Spinal cord (tissue), 10 donors: Measurements from ENCODE around the gene CHST12. TPM values are rescaled to one million over a fixed set of nuclear protein-coding genes. Genes with fewer than 3 reads are reported as not detected.

Experiments used
- DNase-seq, 6 donors: peaks; one replicate each; pipeline versions ENCODE4 v3.0.0 to v3.0.0-alpha.2; 2013 to 2015; ENCODE audit warnings: low spot score in 6 of 6, low read depth in 4 of 6
- H3K27ac ChIP-seq: one replicate; pipeline ENCODE4 v1.5.1; 2013; ENCODE audit warnings: low read depth, low read length, control low read depth
- H3K27me3 ChIP-seq: one replicate; pipeline ENCODE4 v1.6.1; 2013; ENCODE audit warnings: low read length; ENCODE audit not compliant: control insufficient read depth, insufficient read depth
- H3K36me3 ChIP-seq: one replicate; pipeline ENCODE4 v1.6.1; 2013; ENCODE audit warnings: low read length; ENCODE audit not compliant: control insufficient read depth, insufficient read depth
- H3K4me1 ChIP-seq: one replicate; pipeline ENCODE4 v1.6.1; 2013; ENCODE audit warnings: low read length; ENCODE audit not compliant: control insufficient read depth, insufficient read depth
- H3K4me3 ChIP-seq: one replicate; pipeline ENCODE4 v1.5.1; 2013; ENCODE audit warnings: low read depth, low read length, control low read depth
- H3K9me3 ChIP-seq: one replicate; pipeline ENCODE4 v1.6.1; 2013; ENCODE audit warnings: low read length; ENCODE audit not compliant: control insufficient read depth, insufficient read depth
- WGBS: methylation state at CpG from one replicate; pipeline ENCODE4 v1.1.5; 2013; ENCODE audit warnings: missing lambda C conversion rate; ENCODE audit not compliant: insufficient coverage; 5-methylcytosine and 5-hydroxymethylcytosine counted together
- polyA plus RNA-seq, 2 donors: library from polyadenylated mRNA; unstranded; fragments of 120-200 nt; gene quantifications; one replicate each; pipeline ENCODE4 v1.2.1, GENCODE V29; 2013; ENCODE audit not compliant: insufficient read length in 2 of 2
- total RNA-seq, 2 donors: library from RNA; depleted of rRNA in 1 of 2; stranded (reverse); fragments of 120-200 nt in 1 of 2; fragments of >200 nt in 1 of 2; gene quantifications; one replicate each; pipeline versions ENCODE4 v1.2.3 to v1.2.4, GENCODE V29; 2013 to 2014
- donor health status: healthy.

Gene CHST12
- total and polyA plus RNA-seq, 4 donors = 3.6 to 27.9 (median 16.4) TPM

GRCh38 chr7:2359610-2360009 lies 43.8 kb upstream of the CHST12 start:
- Histone ChIP-seq H3K4me1 (peaks cover 27% of the 10 kb centered on the region), H3K9me3 (no peaks in the 10 kb centered on the region), H3K36me3 (peaks cover 54% of the 10 kb centered on the region), H3K27ac (no peak overlapping the region), H3K4me3 (no peak overlapping the region), H3K27me3 (no peaks in the 10 kb centered on the region)
- no peak for DNase-seq
- 95% methylated on average over 6 of the region's 11 CpGs for WGBS

GRCh38 chr7:2360796-2361195 lies 42.6 kb upstream of the CHST12 start:
- Histone ChIP-seq H3K27me3 (no peaks in the 10 kb centered on the region), H3K9me3 (no peaks in the 10 kb centered on the region), H3K36me3 (peaks cover 65% of the 10 kb centered on the region), H3K4me3 (no peak overlapping the region), H3K27ac (no peak overlapping the region), H3K4me1 (peaks cover 21% of the 10 kb centered on the region)
- no peak for DNase-seq
- WGBS = 83% methylated on average over 1 of the region's 6 CpGs

GRCh38 chr7:2362385-2363088 lies 40.9 kb upstream of the CHST12 start:
- DNase-seq = no peak
- Histone ChIP-seq H3K36me3 (peaks cover 75% of the 10 kb centered on the region), H3K4me1 (peaks cover 9% of the 10 kb centered on the region), H3K9me3 (no peaks in the 10 kb centered on the region), H3K27me3 (no peaks in the 10 kb centered on the region), H3K27ac (no peak overlapping the region), H3K4me3 (no peak overlapping the region)
- WGBS = 96% methylated on average over 24 of the region's 27 CpGs

- peaks cover 93% of the 10 kb centered on the region for H3K36me3 ChIP-seq
- WGBS = 98% methylated on average over 10 of the region's 10 CpGs
Measured at GRCh38 chr7:2369139-2369538, 34.3 kb upstream of the CHST12 start.

GRCh38 chr7:2371329-2371728 lies 32.1 kb upstream of the CHST12 start:
- H3K36me3 ChIP-seq = peaks cover 94% of the 10 kb centered on the region
- H3K27ac ChIP-seq = no peak overlapping the region
- H3K4me3 ChIP-seq = no peak overlapping the region
- H3K4me1 ChIP-seq = no peaks in the 10 kb centered on the region
- no peak for DNase-seq
- no peaks in the 10 kb centered on the region for H3K9me3 ChIP-seq
- no peaks in the 10 kb centered on the region for H3K27me3 ChIP-seq
- WGBS = 92% methylated on average over 7 of the region's 8 CpGs

More at GRCh38 chr7:2369139-2369538, 34.3 kb upstream of the CHST12 start:
- Histone ChIP-seq H3K27me3 (no peaks in the 10 kb centered on the region), H3K9me3 (no peaks in the 10 kb centered on the region), H3K4me3 (no peak overlapping the region), H3K27ac (no peak overlapping the region), H3K4me1 (no peaks in the 10 kb centered on the region)
- DNase-seq = no peak

- WGBS = 93% methylated on average over 14 of the region's 14 CpGs
- DNase-seq = no peak
- Histone ChIP-seq H3K27me3 (no peaks in the 10 kb centered on the region), H3K27ac (no peak overlapping the region), H3K36me3 (peaks cover 97% of the 10 kb centered on the region), H3K9me3 (no peaks in the 10 kb centered on the region), H3K4me1 (no peaks in the 10 kb centered on the region), H3K4me3 (no peak overlapping the region)
Measured at GRCh38 chr7:2372724-2373123, 30.7 kb upstream of the CHST12 start.

GRCh38 chr7:2373124-2373556 lies 30.3 kb upstream of the CHST12 start:
- WGBS = 86% methylated on average over 12 of the region's 14 CpGs
- DNase-seq = no peak

GRCh38 chr7:2373646-2374045 lies 29.8 kb upstream of the CHST12 start:
- Histone ChIP-seq H3K9me3 (no peaks in the 10 kb centered on the region), H3K4me1 (no peaks in the 10 kb centered on the region), H3K27ac (no peak overlapping the region), H3K4me3 (no peak overlapping the region), H3K36me3 (peaks cover 97% of the 10 kb centered on the region), H3K27me3 (no peaks in the 10 kb centered on the region)
- 81% methylated on average over 5 of the region's 7 CpGs for WGBS
- DNase-seq = no peak

More at GRCh38 chr7:2373124-2373556, 30.3 kb upstream of the CHST12 start:
- H3K27me3 ChIP-seq = no peaks in the 10 kb centered on the region
- no peak overlapping the region for H3K4me3 ChIP-seq
- H3K4me1 ChIP-seq = no peaks in the 10 kb centered on the region
- H3K9me3 ChIP-seq = no peaks in the 10 kb centered on the region
- H3K27ac ChIP-seq = no peak overlapping the region
- H3K36me3 ChIP-seq = peaks cover 97% of the 10 kb centered on the region

- Histone ChIP-seq H3K27ac (no peak overlapping the region), H3K9me3 (no peaks in the 10 kb centered on the region), H3K27me3 (no peaks in the 10 kb centered on the region), H3K4me1 (no peaks in the 10 kb centered on the region), H3K36me3 (peaks cover 97% of the 10 kb centered on the region), H3K4me3 (no peak overlapping the region)
- DNase-seq = no peak
- 96% methylated on average over 18 of the region's 18 CpGs for WGBS
Measured at GRCh38 chr7:2374401-2374800, 29.0 kb upstream of the CHST12 start.
